NCI-H2081 (cell line): ENCODE results near the gene TNFRSF17.

Experiments
- DNase-seq, 2 experiments: peaks; one replicate each; lab custom pipeline; 2025; lab: John Stamatoyannopoulos, UW

Gene TNFRSF17

DNA sequence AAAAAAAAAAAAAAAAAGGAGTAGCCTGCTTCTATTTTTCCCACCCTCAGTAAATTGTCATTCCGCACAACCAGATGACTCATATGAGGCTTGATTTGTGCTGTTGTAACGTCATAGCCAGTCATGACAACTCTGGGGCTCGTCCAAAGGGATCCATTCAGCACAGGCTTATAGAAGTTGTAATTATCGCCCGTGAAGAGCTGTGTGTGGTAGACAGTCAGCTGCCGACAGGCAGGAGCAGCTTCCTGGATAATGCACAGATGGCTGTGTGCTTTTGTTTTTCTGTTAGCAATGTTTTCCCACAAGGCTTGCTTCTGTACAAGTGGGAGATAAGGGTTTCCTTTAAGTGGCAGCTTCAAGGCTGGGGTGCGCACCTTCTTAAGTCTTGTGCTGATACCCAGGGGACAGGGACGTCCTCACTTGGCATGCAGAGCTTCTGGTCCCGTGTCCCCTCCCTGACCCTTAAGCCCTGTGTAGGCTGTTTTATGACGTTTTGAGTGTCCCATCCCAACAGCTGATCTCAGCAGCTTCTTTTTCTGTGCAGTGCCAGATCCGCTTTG, 37.5 kb downstream of the TNFRSF17 start:
- DNase-seq: peak in 1 of 2 experiments; percentile 63

DNA sequence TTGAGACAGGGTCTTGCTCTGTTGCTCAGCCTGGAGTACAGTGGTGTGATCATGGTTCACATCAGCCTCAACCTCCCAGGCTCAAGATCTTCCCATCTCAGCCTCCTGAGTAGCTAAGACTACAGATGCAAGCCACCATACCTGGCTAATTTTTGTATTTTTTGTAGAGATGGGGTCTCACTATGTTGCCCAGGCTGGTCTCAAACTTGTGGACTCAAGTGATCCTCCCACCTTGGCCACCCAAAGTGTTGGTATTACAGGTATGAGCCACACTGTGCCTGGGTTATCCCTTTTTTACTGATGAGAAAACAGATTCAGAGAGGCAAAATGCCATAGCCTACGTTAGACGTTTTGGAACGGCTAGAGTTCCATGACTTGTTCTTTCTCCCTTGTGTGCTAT, 41.6 kb downstream of the TNFRSF17 start:
- DNase-seq: no peak

DNA sequence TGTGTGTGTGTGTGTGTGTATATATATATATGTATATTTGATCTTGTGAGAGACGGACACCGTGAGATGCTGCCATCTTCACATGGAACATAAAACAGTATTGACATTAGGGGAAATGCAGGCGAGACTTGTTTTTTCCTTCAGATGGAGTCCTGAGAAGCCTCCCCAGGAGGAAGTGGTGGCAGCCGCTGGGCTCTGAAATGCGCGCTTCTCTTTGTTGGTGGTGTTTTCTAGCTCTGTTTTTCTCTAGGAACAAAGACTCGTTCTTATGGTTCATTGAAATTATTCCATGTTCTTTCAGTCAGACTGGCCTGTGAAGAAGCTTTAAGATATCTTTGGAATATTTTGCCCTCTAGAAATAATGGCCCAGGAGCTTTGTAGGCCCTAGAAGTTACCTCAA, 44.5 kb downstream of the TNFRSF17 start:
- no peak for DNase-seq

DNA sequence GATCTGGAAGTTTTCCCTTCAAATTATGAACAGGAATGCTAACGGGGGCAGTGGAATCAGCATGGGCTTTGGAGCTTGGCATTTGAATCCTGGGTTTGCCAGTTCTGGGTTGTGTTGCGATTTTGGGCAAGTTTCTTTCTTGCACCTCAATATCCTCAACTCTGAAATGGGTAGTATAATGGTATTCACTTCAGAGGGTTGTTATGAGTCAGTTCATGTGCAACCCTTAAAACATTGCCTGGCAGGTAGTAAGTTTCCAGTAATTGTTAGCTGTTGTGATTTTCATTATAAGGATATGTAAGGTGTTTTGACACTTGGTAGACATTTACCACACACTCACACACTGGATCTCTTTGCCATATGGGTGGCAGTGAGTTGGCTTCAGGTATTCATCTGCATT, 44.9 kb downstream of the TNFRSF17 start:
- DNase-seq: no peak

DNA sequence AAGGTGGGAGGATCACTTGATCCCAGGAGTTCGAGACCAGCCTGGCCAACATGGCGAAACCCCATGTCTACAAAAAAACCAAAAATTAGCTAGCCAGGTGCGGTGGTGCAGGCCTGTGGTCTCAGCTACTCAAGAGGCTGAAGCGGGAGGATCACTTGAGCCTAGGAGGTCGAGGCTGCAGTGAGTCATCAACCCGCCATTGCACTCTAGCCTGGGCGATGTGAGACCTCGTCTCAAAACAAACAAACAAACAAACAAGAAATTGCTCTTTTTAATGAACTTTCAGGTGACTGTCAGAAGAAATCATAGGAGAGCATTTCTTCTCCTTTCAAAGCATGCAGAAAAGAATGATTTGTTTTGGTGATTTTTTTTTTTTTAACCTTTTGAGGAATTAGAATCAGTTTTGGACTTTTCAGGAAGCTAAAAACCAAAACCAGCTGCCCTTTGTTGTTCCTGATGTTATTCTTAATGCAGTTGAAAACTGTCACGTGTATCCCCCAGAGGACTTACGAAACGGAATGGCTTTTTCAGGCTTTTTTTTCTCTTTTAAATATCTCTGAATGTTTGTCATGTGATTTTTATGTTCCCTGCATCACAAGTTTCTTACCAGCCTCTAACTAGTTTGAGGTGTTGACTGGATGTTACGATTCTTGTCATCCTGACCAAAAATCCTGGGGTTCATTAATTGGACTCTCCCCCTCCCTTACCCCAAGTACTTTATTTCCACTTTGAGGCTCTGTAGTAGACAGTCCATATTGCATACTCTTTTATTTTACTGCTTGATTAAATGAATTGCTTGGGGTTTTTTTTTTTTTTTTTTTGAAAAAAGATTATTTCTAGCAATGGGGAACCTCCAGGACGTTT, 45.6 kb downstream of the TNFRSF17 start:
- no peak for DNase-seq

DNA sequence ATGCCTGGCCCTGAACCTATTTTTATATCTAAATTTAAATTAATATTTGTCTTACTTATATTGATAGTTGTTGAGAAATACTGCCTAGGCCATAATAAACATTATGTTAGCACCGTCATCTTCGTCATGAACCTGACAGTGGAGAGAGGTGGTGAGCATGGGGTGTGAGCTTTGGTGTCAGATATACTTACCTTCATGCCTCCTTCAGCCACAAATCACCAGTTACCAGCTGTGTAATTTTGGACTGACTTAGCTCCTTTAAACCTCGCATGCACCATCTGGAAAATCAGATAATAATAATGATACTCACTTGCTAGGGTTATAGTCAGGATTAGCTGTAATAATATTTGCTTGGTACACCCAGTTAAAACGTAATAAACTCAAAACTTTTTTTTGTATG, 46.6 kb downstream of the TNFRSF17 start:
- DNase-seq: no peak

DNA sequence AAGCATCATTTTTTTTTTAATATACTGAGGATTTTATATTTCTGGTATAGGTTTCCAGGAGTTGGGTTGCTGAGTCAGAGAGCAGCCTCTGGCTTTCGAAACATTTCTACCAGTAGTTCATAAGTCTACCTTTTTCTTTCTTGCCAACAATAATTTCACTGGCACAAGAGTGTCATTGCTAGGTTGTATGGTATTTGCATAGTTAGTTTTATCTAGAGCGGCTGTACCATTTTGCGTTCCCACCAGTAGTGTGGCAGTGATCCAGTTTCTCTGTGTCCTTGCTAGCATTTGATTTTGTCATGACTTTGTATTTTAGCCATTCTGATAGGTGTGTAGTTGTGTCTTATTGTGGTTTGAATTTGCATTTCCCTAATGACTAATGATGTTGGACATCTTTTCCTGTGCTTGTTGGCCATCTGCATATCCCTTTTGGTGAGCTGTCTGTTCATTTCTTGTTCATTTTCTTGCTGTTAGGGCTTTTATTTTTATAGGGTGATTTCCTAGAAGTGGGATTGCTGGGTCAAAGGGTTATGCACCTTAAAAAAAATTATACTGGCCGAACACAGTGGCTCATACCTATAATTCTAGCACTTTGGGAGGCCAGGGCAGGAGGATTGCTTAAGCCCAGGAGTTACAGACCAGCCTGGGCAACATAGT, 51.4 kb downstream of the TNFRSF17 start:
- DNase-seq: no peak

DNA sequence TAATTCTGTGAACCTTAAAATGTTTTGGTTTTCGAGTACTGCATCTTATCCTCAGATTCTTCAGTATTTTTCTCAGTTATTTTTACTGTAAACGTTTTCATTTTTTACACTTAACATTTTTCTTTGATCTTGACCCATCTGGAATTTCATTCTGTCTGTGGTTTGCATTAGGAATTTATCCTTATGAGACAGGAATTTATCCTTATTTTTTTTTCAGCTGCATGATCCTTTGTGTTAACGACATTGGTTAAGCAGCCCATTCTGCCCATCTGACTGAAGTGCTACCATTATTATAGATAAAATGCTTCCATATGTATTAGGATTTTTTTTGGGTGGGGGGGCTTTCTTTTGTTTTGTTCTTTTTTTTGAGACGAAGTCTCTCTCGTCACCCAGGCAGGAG, 52.5 kb downstream of the TNFRSF17 start:
- no peak for DNase-seq
